Neural crest cell (in vitro differentiated cells): Measurements from ENCODE around the gene LRRC27. TPM values are rescaled to one million over a fixed set of nuclear protein-coding genes. Genes with fewer than 3 reads are reported as not detected.

ENCODE experiments used
- DNase-seq: peaks from one replicate; pipeline ENCODE4 v3.0.0; 2021; ENCODE audit warnings: low read depth, mixed read lengths, low spot score
- H3K27ac Mint-ChIP-seq: one replicate; pipeline ENCODE4 v1.8.0; 2021; ENCODE audit warnings: mild to moderate bottlenecking, mixed read lengths; ENCODE audit not compliant: unreplicated experiment
- H3K27me3 Mint-ChIP-seq: 2 replicates; pipeline ENCODE4 v1.8.0; 2021; ENCODE audit warnings: low read depth, mild to moderate bottlenecking, mixed read lengths
- H3K36me3 Mint-ChIP-seq: 2 replicates; pipeline ENCODE4 v1.8.0; 2021; ENCODE audit warnings: low read depth, mild to moderate bottlenecking, mixed read lengths
- H3K4me1 Mint-ChIP-seq: 2 replicates; pipeline ENCODE4 v1.8.0; 2021; ENCODE audit warnings: mixed read lengths
- H3K4me3 Mint-ChIP-seq: one replicate; pipeline ENCODE4 v1.8.0; 2021; ENCODE audit warnings: mild to moderate bottlenecking, mixed read lengths
- H3K9me3 Mint-ChIP-seq: 2 replicates; pipeline ENCODE4 v1.8.0; 2021; ENCODE audit warnings: mixed read lengths
- CTCF ChIP-seq: fragments of 200-600 bp; sonication (generic); conservative IDR thresholded peaks from 2 replicates; pipeline ENCODE4 v1.5.0; 2021; ENCODE audit warnings: antibody characterized with exemption, mild to moderate bottlenecking
- total RNA-seq: library from RNA; stranded (reverse); gene quantifications from 2 replicates; pipeline ENCODE4 v1.2.1, GENCODE V29; 2021

The LRRC27 gene
- total RNA-seq, 1 donor from 2014 or later: 21.9 TPM

GRCh38 chr10:132362151-132362611 lies 30.2 kb downstream of the LRRC27 start:
- Mint-ChIP-seq H3K4me3 (no peak overlapping the region), H3K4me1 (peaks cover 4% of the 10 kb centered on the region), H3K27ac (no peak overlapping the region), H3K36me3 (peaks cover 11% of the 10 kb centered on the region), H3K27me3 (no peaks in the 10 kb centered on the region), H3K9me3 (no peaks in the 10 kb centered on the region)
- DNase-seq: no peak
- no peak for TF ChIP-seq CTCF

- TF ChIP-seq CTCF: no peak
- H3K9me3 Mint-ChIP-seq: no peaks in the 10 kb centered on the region
- H3K36me3 Mint-ChIP-seq: peaks cover 15% of the 10 kb centered on the region
- H3K27me3 Mint-ChIP-seq: no peaks in the 10 kb centered on the region
- peaks cover 4% of the 10 kb centered on the region for H3K4me1 Mint-ChIP-seq
- no peak for DNase-seq
- no peak overlapping the region for H3K27ac Mint-ChIP-seq
- no peak overlapping the region for H3K4me3 Mint-ChIP-seq
Measured at GRCh38 chr10:132363376-132363775, 31.4 kb downstream of the LRRC27 start.

GRCh38 chr10:132363921-132364593 lies 32.1 kb downstream of the LRRC27 start:
- Mint-ChIP-seq H3K4me1 (peaks cover 4% of the 10 kb centered on the region), H3K27me3 (no peaks in the 10 kb centered on the region)

GRCh38 chr10:132364594-132364970 lies 32.6 kb downstream of the LRRC27 start:
- H3K4me3 Mint-ChIP-seq: no peak overlapping the region

More at GRCh38 chr10:132363921-132364593, 32.1 kb downstream of the LRRC27 start:
- no peak overlapping the region for H3K27ac Mint-ChIP-seq
- no peaks in the 10 kb centered on the region for H3K9me3 Mint-ChIP-seq
- no peak overlapping the region for H3K4me3 Mint-ChIP-seq
- TF ChIP-seq CTCF: no peak
- H3K36me3 Mint-ChIP-seq: peaks cover 21% of the 10 kb centered on the region
- no peak for DNase-seq

GRCh38 chr10:132365102-132365501 lies 33.1 kb downstream of the LRRC27 start:
- peak overlapping the region; percentile 9 for H3K27ac Mint-ChIP-seq
- no peak overlapping the region for H3K4me3 Mint-ChIP-seq
- H3K9me3 Mint-ChIP-seq: no peaks in the 10 kb centered on the region
- no peak for DNase-seq
- H3K36me3 Mint-ChIP-seq: peaks cover 18% of the 10 kb centered on the region
- TF ChIP-seq CTCF: no peak
- peaks cover 4% of the 10 kb centered on the region for H3K4me1 Mint-ChIP-seq
- H3K27me3 Mint-ChIP-seq: no peaks in the 10 kb centered on the region

More at GRCh38 chr10:132364594-132364970, 32.6 kb downstream of the LRRC27 start:
- H3K27ac Mint-ChIP-seq: no peak overlapping the region
- H3K27me3 Mint-ChIP-seq: no peaks in the 10 kb centered on the region
- H3K36me3 Mint-ChIP-seq: peaks cover 20% of the 10 kb centered on the region
- DNase-seq: no peak
- no peak for TF ChIP-seq CTCF
- H3K4me1 Mint-ChIP-seq: peaks cover 4% of the 10 kb centered on the region
- H3K9me3 Mint-ChIP-seq: no peaks in the 10 kb centered on the region
